Amygdala (tissue), 56 donors: ENCODE data around the gene HYKK.

Source experiments
- DNase-seq, 56 donors: peaks; one replicate each; lab custom pipeline; 2025; lab: John Stamatoyannopoulos, UW

HYKK gene

GRCh38 chr15:78574944-78575343 is 67.6 kb downstream of the HYKK start:
- DNase-seq, result no peak
